COLO668 (cell line): ENCODE measurements around the gene TBRG4.
"Not testable (repeated sequence)": the region's sequence is repeated elsewhere in the genome, so short reads cannot be mapped to it uniquely, and the experiment has no call there.

Experiments
- DNase-seq: peaks from one replicate; lab custom pipeline; 2025; ENCODE audit not compliant: unreplicated experiment; lab: John Stamatoyannopoulos, UW

The TBRG4 gene

DNA sequence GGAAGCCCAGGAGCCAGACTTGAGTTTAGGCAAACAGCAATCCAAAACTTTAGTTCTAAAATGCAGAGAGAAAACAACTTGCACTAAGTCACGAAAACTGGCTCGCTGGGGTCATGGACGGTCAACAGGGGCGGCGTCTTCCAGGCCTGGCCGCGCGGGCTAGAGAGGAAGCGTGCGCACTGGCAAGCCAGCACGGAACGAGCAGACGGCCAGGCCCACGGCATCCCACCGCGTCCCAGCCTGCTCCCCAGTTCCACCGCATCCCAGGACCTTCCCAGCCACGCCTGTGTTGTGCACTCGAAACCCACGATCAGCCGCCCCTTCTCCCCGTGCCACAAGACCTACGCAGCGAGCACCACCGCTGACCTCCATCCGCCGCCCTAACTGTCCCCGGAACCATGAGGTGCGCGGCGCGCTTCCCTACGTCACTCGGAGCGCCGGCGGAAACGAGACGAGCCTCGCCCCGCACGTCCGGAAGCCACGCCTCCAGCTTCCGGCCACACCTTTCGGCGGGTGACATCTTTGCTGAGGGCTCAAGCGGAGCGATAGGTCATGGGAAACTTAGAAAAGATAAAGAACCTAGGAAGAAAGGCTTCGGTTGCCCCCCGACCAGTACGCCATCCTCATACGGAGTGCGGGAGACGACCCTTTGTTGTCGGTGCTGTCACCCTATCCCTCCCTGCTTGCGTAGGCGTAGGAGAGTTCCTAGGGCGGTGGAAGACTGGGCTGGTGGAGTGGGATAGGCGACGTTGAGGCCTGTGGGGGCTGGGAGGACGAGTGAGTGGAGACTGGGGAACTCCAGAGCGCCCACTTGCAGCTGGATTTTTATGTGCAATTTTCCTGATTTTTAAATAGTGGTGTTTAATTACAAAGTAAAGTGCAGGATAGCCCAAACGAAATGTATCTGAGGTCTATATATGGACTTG is at the start of gene TBRG4:
TSS of gene TBRG4 (minus strand) at position 400 of the 926 bp plus-strand sequence. CDS start 2,460 bp downstream, outside the sequence.
- DNase-seq = peak; percentile 99

DNA sequence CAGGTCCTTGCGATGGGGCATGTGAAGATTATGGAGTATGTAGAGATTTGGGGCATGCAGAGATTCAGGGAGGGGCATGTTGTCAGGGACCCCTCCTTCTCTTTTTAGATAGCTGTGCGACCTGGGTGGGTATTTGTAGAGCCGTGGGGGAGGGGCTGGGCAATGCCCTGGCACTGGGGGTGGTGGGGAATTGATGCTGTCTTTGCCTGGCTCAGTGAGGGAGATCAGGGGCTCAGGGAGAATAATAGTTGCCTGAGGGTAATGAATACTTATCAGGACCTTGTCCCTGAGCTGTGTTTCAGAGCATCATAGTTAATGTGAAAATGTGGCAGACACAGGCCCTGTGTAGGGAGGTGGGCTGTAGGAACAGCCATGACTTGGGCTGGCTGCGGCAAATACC is 49.6 kb upstream of the TBRG4 start:
- no peak for DNase-seq

DNA sequence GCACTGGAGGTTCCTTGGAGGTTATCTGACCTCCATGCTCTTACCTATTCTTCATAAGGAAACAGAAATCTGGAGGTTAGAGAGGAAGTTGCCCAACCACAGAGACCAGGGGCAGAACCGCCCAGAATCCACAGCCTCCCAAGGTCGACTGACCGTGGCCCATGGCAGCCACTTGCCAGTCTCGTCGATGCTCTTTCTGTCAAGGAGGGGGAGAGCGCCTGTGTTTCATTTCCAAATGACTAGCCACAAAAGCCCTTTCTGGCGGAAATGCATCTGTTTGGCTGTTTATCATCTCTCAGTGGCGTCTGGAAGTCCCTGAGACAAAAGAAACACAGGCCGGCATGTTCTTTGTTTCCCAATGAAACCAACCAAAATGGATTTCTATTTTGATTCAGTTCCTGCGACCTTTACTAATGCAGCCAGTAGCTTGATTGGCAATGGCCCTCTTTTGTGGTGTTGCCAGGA is 49.0 kb upstream of the TBRG4 start:
- DNase-seq = no peak

DNA sequence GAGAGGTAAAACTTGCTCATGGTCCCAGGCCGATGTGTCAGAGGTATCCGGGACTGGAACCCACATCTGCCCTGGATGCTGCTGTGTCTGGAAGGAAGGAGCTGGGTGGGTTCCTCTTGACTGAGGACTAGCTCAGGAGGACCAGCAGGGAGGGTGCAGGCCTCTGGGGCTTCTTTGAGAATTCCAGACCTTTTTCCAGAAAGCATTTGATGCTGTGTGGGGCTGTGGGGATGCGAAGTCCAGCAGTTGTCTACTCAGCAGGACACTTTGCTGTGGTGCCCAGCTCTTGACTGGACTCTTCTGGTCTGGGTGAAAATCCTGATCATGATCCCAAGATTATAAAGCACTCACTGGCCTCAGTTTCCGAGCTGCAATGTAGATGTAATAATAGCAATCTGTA is 47.8 kb upstream of the TBRG4 start:
- no peak for DNase-seq

DNA sequence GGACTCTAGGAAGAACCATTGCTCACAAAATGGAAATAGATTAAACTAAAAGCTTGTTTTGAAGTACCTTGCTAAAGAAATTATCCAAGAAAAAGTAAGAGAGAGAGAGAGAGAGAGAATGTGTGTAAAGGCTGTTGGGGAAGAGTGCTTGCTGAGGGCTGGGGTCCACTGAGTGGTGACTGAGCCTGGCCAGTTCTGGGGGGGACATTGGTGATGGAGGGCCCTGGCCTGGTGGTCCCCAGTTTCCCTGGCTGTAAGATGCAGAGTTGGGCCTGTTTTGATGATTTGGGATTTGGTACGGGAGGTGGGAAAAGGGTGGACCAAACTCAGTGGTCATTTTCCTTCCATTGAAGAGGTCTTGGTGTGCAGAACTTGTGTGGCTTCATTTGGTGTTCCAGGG is 47.0 kb upstream of the TBRG4 start:
- DNase-seq = no peak

DNA sequence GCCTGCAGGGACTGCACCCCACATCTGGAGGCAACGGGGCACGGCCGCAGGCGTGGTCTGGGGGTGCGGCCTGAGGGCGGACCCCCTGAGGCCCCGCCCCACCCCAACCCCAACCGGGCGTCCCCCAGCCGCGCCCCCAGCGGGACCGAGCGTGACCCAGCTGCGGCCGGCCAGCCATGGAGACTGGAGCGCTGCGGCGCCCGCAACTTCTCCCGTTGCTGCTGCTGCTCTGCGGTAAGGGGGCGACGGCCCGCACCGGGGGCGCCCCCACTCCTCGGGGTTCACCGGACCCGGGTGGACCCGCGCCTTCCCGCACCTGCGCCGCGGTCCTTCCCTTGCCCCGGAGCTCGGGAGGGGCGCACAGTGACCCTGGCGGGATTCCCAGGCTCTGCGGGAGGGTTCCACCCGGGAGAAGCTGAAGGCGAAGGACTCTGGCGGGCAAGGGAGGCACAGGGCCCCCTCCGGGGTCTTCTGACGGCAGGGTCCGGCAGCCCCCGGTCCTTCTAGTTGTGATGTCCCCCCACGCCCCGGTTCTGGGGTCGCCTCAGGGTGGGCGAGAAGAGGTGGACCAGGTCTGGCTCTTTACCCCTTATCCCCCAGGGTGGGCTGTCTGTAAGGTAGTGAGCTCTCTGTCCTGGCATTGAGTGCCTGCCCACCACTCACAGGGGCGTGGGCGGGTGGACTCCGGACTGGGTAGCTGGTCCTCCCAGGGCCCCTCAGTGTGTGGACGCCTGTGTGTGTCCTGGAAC is 46.3 kb upstream of the TBRG4 start, which contains the start of gene RAMP3:
TSS of gene RAMP3 (plus strand) at position 139 of the 749 bp plus-strand sequence. CDS start at position 177, 38 bp downstream.
- no peak for DNase-seq

DNA sequence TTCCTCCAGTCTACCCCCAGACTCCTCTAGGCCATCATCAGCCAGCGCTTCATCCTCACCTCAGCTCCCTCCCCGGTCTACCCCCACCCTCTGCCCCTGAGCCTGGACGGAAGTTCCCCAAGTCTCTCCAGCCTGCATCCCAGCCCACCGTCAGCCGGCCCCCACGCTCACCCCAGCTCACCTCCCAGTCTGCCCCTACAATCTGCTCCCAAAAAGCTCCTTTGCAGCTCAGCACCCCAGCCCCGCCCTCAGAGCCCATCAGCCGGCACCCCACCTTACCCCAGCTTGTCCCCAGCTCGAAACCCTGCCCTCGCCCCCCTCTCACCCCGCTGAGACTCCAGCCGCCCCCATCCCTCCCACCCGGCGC is 45.8 kb upstream of the TBRG4 start:
- DNase-seq = no peak

DNA sequence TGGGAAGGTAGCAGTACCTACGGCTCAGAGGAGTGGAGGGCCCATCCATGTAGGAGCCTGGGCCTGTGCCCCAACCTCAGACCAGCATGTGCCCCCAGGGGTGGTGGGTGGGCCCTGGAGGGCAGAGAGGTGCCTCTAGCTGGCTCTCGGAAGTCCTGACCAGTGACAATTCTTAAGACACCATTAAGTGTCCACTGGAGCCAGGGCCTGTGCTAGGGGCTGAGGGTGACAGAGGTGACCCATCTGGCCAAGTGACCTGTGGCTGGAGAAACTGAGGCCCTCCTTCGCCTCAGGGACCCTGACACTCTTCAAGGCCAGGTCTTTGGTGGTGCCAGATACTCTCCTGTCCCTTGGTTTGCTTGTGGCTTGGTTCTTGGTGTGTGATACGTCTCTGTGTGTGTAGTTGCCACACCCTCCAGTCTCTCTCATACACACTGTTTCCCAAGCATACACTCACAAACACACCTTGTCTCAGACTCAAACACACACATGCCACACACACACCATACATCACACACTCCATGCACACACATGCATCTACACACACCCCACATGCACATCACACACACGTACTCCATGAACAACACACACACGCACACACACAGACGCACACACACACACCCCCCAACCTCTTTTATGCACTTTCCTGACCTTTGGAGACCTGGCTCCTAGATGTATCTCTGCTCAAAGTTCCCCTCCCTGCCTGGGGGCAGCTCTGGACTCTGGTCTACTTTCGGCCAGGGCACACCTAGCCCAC is 45.2 kb upstream of the TBRG4 start:
- no peak for DNase-seq

DNA sequence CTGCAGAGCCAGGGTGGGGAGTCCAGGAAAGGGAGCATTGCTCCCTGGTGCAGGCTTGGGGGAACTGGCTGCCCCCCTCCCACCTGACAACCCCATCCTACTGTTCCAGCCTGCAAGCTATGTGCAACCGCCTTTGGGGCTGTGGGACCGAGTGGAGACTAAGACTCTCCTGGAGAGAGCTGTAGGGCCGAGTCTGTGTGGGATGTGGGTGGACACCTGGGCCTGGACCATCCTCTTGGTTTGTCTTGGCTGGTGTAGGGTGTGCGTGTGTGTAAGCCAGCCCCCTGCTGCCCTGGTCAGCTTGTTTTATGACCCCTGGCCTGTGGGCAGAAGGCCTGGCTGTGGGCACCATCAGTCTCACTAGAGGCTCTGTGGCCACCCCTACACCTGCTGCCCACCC is 44.4 kb upstream of the TBRG4 start:
- no peak for DNase-seq

DNA sequence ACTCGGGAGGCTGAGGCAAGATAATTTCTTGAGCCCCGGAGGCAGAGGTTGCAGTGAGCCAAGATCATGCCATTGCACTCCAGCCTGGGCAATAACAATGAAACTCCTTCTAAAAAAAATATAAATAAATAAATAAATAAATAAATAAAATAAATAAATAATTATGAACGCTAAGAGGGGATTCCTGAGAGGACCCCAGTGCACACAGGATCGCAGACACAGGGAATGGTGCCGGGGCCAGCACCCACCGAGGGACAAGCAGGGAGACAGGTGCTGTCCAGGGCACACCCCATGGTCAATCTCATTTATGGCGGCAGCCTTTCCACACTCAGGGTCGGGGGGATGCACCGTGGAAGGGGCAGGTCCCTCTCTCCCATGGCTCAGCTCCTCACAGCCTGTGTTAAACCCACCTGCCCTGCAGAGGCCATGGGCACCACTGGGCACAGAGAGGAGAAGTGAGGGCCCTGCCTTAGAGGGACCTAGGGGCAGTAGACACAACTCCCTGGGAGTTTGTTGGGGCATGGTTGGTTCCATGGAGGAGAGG is 43.9 kb upstream of the TBRG4 start:
- DNase-seq = no peak

DNA sequence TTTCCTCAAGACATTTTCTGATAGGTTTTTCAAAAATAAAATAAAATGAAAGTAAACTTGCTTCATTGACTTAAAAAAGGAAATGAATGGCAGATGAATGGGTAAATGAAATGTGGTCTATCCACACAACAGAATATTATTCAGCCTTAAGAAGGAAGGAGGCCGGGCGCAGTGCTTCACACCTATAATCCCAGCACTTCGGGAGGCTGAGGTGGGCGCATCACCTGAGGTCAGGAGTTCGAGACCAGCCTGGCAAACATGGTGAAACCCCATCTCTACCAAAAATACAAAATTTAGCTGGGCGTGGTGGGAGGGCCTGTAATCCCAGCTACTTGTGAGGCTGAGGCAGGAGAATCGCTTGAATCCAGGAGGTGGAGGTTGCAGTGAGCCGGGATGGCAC is 42.4 kb upstream of the TBRG4 start:
- not testable (repeated sequence) for DNase-seq

DNA sequence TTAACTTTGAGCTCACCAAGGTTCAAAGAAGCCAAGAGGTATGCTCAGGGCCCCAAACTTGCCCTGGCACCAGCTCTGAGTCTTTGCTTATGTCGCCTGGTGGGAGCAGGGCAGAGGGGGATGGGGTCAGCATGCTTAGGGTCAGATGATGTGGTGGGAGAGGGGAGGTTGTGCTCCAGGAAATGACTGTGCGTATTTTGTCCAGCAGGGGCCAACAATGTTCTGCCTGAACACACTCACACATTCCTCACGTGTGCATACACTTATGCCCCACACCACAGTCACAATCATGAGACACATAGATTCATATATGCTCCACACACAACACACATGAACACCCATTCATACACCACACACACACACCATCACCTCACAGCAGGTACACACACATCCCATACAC is 41.7 kb upstream of the TBRG4 start:
- no peak for DNase-seq

DNA sequence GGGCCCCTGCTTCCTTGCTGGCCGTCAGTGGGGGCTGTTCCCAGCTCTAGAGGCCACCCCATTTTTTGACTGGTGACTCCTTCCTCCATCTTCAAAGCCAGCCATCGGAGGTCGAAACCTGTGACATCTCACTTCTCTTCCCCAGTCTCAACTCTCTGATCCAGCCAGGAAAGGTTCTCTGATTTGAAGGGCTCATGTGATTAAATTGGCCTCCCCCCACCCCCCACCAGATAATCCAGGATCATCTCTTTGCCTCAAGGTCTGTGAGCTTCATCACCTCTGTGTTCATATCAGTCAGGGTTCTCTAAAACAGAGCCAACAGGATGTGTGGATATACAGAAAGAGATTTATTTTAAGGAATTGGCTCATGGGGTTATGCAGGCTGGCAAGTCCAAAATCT is 40.5 kb upstream of the TBRG4 start:
- no peak for DNase-seq

DNA sequence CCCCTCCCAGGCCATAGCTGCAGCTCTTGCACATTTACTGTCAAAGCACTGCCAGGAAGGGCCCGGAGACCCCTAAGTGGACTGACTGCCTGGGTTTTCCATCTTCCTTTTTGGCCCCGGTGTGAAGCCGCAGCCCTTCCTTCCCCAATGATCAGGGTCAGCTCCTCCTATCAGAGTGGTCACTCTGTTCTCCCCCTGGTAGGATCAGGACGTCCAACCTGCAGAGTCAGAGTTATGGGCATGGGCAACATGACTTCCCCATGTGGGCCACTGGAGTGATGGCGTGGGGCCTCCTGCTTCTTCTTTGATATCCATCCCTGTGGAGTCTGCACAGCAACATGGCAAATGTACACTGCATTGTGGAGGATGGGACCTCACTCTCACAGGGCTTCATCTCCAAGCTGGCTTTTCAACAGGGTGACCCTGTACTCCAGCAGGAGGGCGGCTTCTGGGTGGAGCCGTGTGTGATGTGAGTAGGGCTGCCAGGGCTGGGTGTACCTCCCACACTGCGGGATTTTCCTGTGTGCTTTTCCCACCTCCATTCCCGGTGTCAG is 39.7 kb upstream of the TBRG4 start:
- DNase-seq = no peak

DNA sequence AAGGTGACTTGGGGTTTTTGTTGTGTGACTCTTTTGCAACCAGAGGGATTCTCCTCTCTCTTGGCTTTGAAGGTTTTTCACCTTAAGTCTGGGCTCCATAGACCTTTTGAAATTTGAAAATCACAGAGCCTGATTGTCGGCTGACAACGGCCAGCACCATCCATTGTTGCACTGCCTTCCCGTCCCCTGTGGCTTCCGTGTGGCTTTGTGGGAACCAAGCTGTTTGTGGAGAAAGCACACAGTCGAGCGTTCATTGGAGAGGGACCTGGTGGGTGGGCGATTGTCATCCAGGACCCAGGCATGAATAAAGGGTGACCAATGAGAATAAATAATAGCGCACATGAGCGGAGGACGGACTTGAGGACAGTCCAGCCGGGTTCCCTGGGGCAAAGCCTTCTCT is 38.7 kb upstream of the TBRG4 start:
- no peak for DNase-seq

DNA sequence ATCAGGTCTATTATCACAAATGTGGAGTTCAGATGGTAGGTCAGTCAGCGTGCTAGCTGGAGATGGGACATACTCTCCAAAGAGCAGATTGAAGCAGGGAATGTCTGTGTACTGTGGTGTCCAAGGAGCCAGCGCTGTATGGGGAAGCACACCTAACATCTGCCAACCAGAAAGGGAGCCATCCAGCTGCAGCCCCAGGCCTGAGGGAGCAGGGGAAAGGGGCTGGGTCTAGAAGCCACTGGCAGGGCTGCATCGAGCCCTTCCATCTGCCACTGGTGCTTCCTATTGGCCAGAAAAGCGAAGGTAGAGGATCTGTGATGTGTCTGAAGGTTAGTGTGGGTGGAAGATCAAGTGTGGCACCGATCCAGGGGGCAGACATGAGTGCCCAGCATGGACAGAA is 38.1 kb upstream of the TBRG4 start:
- DNase-seq = no peak

DNA sequence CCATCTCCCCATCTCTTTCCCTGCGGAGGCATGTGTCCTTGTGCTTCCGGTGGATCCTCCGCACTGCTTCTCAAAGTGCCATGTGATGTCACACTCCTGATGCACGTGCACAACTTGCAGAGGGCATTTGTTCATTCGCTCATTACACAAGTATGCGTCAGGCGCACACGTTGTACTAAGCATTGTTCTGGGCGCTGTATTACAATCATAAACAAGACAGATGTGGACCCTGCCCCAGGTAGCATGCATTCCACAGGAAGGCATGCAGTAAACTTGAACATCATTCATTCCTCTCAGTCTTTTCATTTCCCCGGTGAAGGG is 37.1 kb upstream of the TBRG4 start:
- no peak for DNase-seq

DNA sequence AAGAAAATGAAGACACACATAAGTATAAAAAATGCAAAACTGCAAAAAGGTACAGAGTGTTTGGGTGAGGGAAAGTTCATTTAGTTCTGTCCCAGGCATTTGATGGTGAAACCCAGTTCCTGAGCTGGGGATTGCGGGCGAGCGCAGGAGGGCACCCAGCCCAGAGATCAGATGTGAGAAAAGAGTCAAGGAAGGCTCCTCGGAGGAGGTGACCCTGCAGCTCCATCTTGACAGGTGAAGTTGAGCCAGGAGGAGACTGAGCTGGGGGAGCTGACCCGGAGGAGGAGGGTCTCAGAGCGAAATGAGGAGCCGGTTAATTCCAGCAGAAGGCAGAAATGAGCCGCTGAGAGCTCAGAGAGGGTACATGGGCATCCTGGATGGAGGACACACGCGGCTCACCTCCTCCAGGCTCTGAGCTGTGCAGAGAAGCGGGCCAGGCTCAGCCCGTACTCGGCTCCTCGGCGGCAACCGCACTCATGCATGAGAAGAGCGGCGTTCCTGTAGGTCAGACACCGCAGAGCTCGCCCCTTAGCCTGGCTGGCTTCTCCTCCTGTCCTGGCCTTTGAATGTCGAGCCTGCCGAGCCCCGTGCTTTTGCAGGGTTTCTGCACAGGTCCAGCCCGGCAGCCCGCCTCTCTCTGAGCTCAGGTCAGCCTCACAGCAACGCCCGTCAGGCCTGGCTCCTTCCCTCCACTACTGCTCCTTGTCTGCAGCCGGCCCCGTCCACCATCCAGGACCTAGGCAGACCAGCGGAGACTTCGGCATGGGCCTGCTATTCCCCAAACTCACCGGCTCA is 36.6 kb upstream of the TBRG4 start:
- peak; percentile 45 for DNase-seq

DNA sequence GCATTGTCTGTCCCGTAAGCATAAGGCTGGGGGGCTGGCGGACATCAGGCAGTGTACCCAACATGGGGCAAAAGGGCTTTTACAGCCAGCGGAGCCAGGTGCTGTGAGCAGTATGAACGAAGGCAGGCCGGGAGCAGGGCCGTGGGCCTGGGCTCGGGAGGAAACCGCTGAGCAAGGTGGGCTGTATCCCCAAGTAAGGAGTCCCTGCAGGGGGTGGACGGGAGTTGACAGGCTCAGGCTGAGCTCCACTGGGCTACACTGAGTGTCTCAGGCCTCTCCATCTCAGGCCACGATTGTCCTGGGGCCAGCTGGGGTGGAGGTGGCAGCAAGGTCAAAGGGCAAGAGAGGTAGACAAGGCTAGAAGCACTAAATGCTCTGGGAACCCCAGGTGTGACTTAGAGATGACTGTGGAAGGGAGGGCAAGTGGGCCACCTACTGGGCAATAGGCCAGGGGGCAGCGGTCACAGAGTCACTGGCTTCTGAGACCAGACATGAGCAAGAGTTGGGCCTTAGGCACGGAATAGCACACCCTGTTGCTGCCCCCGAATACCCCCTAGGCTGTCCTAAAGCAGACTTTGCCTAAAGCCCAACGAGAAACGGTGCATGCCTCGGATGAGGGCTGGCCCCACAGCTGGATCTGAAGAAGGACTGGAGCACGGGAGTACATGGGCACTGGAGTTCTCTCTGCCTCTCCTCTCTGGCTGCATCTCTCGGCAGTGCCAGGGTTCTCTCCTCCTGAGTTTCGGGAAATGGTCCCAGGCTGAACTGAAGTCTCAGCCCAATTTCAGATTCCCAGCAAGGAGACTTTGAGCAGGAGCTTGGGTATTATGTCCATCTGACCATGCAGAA is 35.3 kb upstream of the TBRG4 start:
- DNase-seq = no peak
